NCI-H2227 treated with DMSO at 0.1 percent for 48 hours (cell line): ENCODE data around the gene ORC4.

Source experiments
- DNase-seq: peaks from one replicate; lab custom pipeline; 2025; lab: John Stamatoyannopoulos, UW

The ORC4 gene

DNA sequence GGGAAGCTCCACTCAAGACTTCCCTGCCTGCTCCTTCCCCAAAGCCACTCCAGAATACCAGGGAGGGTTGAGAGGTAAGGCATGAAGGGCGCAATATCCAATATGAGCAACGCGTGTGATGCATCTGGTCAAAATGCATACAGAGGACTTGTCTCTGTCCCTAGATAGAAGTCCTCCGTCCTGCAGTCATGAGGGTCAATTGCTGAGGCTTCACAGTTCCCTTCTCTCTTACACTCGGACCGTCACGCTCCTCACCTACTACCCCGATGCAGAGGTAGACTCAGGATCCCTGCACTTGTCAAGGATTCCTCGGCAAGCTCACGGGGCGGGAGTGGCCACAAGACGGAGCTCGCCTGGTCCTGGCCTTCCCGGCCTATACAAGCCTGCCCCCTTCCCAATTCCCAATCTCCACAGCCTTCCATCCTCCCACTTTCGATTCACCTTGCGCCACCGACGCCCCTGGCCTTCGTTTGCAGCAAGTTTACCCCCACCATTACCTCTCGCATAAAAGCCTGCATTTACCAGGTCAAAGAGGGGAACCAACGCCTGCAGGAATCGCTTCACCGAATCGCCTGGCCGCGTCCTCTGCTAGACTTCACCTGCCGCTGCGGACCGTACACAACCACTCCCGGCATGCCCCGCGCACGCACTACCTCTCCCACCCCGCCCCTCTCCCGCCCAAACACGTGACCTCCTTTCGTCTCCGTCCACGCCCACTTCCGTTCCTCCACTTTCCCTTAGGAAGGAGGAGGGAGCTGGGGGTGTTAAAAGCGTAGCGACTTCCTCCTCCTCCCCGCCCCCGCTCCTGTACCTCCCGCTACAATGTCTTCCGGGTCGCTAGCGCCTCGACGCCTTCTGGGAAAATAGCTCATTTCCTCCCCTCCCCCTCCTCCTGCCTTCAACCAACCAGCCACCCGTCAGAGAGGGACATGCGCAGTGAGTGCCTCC is at the start of gene ORC4:
Gene ORC4 (minus strand): TSS at position 627 of the 948 bp plus-strand sequence. CDS start 44,779 bp downstream, outside the sequence.
- DNase-seq: peak; percentile 100

- no peak for DNase-seq
These were observed 47.3 kb upstream of the ORC4 start for GRCh38 chr2:148067801-148068200.

- no peak for DNase-seq
These were observed 45.4 kb upstream of the ORC4 start for GRCh38 chr2:148065936-148066335.

- DNase-seq: no peak
These were observed 43.1 kb upstream of the ORC4 start for GRCh38 chr2:148063633-148064032.

GRCh38 chr2:148058641-148059040 is 38.1 kb upstream of the ORC4 start:
- no peak for DNase-seq

GRCh38 chr2:148052687-148053086 is 32.1 kb upstream of the ORC4 start:
- no peak for DNase-seq

- no peak for DNase-seq
These were observed 28.7 kb upstream of the ORC4 start for GRCh38 chr2:148049284-148049683.

GRCh38 chr2:148048475-148049221 is 28.1 kb upstream of the ORC4 start:
- no peak for DNase-seq

- DNase-seq: no peak
These were observed 26.3 kb upstream of the ORC4 start for GRCh38 chr2:148046802-148047201.

DNA sequence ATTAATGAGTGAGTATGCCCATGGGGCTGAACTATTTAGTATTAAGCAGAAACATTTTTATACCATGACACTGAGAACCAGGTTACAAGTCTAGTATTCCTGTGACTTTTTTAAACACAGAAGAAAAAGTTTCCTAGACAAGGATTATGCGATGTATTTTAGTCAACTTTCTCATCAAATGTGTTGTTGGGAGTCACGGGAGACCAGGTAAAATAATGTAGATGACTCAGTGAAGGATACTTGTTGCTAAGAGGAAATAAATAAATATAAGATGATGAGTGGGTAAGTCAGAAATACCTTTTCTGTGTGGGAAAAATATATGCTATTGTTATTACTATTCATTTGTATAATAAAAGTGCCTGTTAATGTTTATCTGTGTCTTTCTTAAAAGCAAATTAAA is 23.8 kb upstream of the ORC4 start:
- no peak for DNase-seq

- DNase-seq: no peak
These were observed 21.7 kb upstream of the ORC4 start for GRCh38 chr2:148042219-148042618.

GRCh38 chr2:148039783-148040182 is 19.2 kb upstream of the ORC4 start:
- DNase-seq: no peak

- no peak for DNase-seq
These were observed 11.7 kb upstream of the ORC4 start for GRCh38 chr2:148032215-148032614.

- no peak for DNase-seq
These were observed 10.6 kb upstream of the ORC4 start for GRCh38 chr2:148031152-148031551.

GRCh38 chr2:148028781-148029180 is 8.2 kb upstream of the ORC4 start:
- no peak for DNase-seq

GRCh38 chr2:148027822-148028221 is 7.3 kb upstream of the ORC4 start:
- no peak for DNase-seq

DNA sequence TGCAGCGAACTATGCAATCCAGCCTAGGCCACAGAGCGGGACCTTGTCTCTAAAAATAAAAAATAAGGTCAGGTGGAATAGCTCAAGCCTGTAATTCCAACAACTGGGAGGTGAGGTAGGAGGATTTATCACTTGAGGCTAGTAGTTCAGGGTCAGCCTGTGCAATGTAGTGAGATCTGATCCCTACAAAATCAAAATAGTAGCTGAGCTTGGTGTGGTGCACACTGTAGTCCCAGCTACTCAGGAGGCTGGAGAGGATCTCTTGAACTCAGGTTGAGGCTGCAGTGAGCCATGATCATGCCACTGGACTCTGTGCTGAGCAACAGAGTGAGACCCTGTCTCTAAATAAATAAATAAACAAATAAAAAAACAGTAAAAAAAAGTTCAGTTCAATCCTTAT is 6.0 kb upstream of the ORC4 start:
- no peak for DNase-seq

DNA sequence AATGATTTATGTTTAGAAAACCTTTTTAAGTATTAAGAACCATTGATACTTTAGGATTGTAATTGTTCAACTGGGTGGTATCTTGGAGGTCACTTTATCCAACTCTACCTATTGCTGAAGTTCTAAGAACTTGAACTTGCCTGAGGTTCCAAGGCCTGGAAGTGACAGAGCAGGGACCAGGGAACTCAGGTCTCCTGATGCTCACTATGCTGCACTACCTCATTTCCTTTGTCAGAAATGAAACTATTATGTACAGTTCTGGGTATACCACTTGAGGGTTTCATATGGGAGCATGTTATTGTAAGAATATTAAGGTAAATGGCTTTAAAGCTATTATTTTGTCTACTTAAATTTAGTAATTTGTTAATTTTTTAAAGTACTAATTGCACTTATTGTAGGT is 3.3 kb upstream of the ORC4 start:
- DNase-seq: no peak

DNA sequence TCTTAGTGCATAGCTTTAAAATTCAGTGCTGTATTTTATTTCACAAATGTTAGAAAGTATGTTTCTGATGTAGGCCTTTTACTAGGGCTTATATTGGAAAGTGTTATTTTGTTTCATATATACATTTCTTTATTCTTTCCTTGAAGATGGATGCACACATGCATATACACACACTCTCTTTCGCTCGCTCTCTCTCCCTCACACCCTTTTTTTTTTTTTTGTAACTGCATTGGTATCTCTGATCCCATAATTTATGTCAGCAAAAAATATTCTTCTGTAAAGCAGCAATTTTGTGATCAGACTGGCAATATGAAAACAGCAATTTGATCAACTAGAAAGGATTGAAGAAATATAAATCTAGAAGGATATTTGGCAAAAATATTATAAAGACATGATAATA is 2.3 kb upstream of the ORC4 start:
- DNase-seq: no peak

- no peak for DNase-seq
These were observed 1.8 kb upstream of the ORC4 start for GRCh38 chr2:148022351-148022750.

DNA sequence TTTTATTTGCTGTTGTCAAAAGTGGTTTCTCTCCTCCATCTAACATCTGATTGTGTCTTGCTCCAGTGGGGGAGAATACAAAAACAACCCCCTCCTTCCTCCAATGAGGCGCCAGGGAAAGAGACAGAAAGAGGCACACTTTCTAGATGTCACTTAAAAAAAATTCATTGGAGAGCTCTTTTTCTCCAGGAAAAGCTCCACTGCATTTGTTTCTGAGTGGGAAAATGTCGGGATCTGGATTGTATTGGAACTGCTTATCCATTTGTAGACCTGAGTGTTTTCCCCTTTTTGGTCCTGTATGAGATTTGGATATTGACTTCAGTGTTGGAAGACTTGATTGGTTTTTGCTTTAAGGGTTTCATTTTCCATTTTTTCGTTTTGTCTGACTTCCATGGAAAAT is 1.3 kb upstream of the ORC4 start:
- DNase-seq: peak; percentile 48

- peak; percentile 53 for DNase-seq
These were observed 723 bp upstream of the ORC4 start, which contains the start of gene MBD5 for GRCh38 chr2:148021059-148021861. Gene MBD5 (plus strand): TSS chr2:148021091.
